Right renal cortex interstitium (tissue), 3 donors: ENCODE results near the gene FAM47A. TPM values are rescaled to one million over a fixed set of nuclear protein-coding genes. Genes with fewer than 3 reads are reported as not detected.

Experiments
- DNase-seq, 3 donors: peaks; one replicate each; pipeline ENCODE4 v3.0.0-alpha.2; 2013; ENCODE audit warnings: low read depth in 3 of 3, low spot score in 2 of 3
- polyA plus RNA-seq, 3 donors: library from polyadenylated mRNA; unstranded; fragments of 120-200 nt; gene quantifications; one replicate each; pipeline ENCODE4 v1.2.1, GENCODE V29; 2013; ENCODE audit not compliant: insufficient read length in 3 of 3

FAM47A gene
- polyA plus RNA-seq = not detected

DNA sequence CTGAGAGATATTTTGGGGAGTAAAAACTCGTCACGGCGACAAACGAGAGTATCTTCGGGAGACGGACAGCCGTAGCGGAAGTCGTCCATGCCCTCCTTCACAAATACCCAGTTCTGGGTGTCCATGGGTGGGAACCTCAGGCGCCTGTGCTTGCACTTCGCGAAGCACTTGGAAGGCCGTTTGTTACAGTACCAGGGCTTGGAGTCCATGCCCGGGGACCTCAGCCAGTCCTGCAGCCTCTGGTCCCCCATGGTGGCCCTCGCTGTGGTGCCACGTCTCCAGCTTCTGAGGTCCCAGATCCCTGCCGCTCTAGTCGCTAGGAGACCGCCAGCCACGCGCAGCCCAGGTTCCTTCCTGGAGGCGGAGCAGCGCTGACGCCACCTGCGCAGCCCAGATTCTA is at the start of gene FAM47A:
Gene FAM47A (minus strand): TSS at position 287 of the 400 bp plus-strand sequence. CDS start 36 bp downstream, at position 251.
- DNase-seq = no peak

DNA sequence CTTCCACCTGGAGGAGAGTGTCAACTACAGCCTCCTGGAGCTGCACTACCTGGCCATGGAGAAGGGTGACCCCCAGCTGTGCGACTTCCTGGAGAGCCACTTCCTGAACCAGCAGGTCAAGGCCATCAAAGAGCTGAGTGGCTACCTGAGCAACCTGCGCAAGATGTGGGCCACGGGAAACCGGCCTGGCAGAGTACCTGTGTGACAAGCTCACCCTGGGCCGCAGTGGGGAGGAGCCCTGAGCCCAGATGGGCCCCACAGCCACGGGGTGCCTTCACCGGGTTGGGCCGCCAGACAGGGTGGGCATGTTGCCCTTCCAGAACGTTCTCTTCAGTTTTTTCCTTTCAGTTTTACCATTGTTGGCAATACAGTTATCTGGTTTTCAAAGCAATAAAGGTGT is 15.2 kb upstream of the FAM47A start:
- DNase-seq = no peak

DNA sequence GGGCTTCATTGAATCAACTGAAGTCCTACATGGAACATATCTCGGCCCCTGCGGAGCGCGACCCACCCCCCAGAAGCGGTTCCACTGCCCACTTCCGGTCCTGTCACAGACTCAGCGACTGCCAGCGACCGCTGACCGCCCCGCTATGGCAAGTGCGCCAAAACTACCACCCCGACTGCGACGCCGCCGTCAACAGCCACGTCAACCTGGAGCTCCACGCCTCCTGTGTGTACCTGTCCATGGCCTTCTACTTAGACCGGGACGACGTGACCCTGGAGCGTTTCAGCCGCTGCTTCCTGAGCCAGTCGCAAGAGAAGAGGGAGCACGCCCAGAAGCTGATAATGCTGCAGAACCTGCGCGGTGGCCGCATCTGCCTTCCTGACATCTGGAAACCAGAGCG is 14.8 kb upstream of the FAM47A start:
- DNase-seq = no peak

DNA sequence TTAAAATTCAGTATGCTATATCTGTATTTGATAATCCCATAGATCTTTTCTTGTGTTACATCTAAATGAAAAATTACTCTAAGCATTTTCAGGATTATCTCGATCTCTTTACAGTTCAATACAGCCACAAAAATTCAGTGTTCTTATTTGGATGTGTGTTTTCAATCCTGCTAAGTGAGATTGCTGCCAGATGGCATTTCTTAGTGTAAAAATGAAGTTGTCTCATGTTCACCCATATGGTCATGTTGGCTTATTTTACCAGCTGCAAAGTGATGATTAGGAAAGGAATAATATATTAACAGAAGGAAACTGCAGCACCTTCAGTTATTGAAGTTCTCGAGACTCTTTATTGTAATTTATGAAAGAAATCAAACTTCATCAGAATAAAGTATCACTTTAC is 12.1 kb upstream of the FAM47A start:
- DNase-seq = no peak

DNA sequence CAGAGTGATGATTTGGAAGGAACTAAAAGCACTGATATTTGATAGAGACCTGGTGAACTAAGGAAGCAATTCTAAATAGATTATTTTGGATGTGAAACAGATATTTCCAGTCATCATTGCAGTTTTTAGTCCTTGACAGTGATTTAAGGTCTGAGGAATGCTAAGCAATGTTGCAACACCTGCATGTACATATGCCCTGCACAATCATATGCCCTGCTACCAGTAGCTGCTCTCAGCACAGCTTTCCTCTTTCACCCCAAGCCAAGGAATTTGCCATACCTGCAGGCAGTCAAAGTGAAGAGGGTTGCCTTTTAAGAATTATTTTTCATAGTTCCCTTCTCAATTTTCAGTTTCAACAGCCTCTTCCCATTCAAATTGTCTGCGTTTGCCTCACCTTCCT is 8.7 kb upstream of the FAM47A start:
- no peak for DNase-seq

DNA sequence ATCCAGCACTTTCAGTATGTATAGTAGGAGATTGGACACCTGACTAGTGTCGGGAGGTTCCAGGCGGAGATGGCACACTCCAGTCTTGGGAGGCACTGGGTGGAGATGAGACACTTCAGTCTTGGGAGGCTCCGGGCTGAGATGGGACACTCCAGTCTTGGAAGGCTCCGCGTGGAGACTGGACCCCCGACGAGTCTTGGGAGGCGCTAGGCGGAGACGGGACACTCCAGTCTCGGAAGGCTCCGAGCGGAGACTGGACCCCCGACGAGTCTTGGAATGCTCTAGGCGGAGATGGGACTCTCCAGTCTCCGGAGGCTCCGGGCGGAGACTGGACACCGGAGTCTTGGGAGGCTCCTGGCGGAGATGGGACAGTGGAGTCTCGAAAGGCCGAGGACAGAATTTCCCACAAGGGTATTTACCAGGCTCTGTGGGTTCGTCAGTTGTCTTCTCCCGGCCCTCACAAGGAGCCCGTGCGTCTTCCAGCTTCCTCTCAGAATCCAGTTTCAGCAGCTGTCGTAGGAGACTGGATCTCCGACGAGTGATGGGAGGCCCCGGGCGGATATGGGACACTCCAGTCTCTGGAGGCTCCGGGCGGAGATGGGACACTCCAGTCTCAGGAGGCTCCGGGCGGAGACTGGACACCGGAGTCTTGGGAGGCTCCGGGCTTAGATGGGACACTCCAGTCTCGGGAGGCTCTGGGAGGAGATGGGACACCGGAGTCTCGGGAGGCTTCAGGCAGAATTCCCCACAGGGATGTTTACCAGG is 952 bp downstream of the FAM47A start:
- DNase-seq = no peak

DNA sequence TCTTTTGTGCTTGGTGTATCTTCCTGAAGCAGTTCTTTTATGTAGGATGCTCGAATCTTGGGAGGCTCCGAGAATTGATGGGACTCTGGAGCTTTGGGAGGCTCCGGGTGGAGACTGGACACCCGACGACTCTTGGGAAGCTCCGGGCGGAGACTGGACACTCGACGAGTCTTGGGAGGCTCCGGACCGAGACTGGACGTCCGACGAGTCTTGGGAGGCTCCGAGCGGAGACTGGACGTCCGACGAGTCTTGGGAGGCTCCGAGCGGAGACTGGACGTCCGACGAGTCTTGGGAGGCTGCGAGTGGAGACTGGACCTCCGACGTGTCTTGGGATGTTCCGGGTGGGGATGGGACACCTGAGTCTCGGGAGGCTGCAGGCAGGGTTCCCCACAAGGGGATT is 1.6 kb downstream of the FAM47A start:
- DNase-seq = no peak

DNA sequence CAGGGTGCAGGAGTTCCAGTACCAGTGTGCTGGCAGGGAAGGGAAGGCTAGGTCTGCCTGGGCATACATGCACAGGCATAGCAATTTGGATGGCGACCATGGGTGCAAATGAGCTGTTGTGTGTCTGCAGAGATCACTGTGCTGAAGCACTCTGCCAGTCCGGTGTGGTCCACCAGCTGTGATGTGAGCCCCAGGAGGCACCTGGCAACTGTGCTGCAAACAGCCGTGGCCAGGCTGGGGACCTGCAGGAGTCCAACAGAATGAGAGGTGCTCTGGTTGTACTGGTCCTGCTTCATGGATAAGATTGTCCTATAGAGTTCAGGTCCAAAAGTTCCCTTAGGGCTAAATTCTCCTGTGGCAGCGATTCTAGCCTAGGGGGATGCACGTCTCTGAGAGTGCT is 6.1 kb downstream of the FAM47A start:
- DNase-seq = no peak

DNA sequence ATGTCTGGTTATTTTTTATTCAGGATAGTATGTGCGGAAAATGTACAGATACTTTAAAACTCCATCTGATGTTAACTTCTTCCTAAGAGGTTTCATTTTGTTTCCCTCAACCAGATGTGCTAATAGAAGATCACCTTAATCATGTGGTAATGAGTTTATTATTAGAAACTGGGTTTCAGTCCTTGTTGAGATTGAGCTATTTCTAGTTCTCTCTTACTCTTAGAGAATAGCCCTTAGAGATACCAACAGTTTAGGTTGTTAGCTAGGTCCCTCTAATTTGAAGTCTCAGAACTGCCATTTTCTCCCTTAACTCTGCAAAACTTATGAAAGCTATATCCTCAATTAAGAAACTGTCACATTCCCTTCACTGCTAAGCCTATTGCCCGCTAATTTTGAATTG is 13.0 kb downstream of the FAM47A start:
- no peak for DNase-seq

DNA sequence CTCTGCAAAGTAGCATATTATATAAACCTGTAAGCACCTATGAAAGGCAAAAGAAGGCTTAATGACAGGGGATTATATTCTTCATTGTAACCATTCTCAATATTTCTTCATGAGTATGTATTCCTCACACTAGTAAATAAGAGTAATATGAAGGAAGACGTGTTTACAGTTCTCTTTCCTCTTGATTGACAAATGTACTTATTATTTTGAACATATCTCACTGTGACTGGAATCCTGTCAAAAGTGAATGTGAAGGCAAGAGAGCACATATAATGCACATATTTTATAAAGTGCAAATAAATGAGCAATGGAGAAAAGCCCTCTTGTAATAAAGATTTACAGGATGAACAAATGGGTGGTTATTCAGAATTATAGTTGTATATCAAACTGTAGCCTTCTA is 19.7 kb downstream of the FAM47A start:
- no peak for DNase-seq
